GM23338 (cell line): ENCODE measurements around the gene GP5. TPM values are rescaled to one million over a fixed set of nuclear protein-coding genes. Genes with fewer than 3 reads are reported as not detected.

Experiments
- ATAC-seq: fragments of 200-7000 bp; cut with Tn5 transposase; 3 replicates; pipeline ENCODE4 v1.9.1; 2020
- DNase-seq: peaks from one replicate; pipeline ENCODE4 v3.0.0-alpha.2; 2015; ENCODE audit warnings: low spot score
- H2AFZ ChIP-seq: fragments of 200-600 bp; sonication (generic); 2 replicates; pipeline ENCODE4 v1.8.0; 2016; ENCODE audit warnings: antibody characterized with exemption, mild to moderate bottlenecking, moderate library complexity
- H3F3A ChIP-seq: fragments of 200-600 bp; sonication (generic); replicated peaks from 2 replicates; pipeline ENCODE4 v1.8.0; 2017; ENCODE audit warnings: antibody characterized with exemption, mixed run types, low read depth
- H3K27ac ChIP-seq: fragments of 200-600 bp; sonication (generic); 2 replicates; pipeline ENCODE4 v1.6.1; 2016; ENCODE audit warnings: low read depth
- H3K27me3 ChIP-seq: fragments of 200-600 bp; sonication (generic); 2 replicates; pipeline ENCODE4 v1.8.0; 2016; ENCODE audit warnings: mild to moderate bottlenecking, mixed run types, moderate library complexity; ENCODE audit not compliant: insufficient read depth
- H3K36me3 ChIP-seq: fragments of 200-600 bp; sonication (generic); 2 replicates; pipeline ENCODE4 v1.8.0; 2016; ENCODE audit warnings: mild to moderate bottlenecking; ENCODE audit not compliant: insufficient read depth
- H3K4me1 ChIP-seq: fragments of 200-600 bp; sonication (generic); 2 replicates; pipeline ENCODE4 v1.8.0; 2016; ENCODE audit warnings: mild to moderate bottlenecking, moderate library complexity; ENCODE audit not compliant: insufficient read depth
- H3K4me2 ChIP-seq: fragments of 200-600 bp; sonication (generic); 2 replicates; pipeline ENCODE4 v1.7.1; 2017; ENCODE audit warnings: mixed run types
- H3K4me3 ChIP-seq: fragments of 200-600 bp; sonication (generic); 2 replicates; pipeline ENCODE4 v1.6.1; 2016; ENCODE audit warnings: mixed run types
- H3K79me2 ChIP-seq: fragments of 200-600 bp; sonication (generic); replicated peaks from 2 replicates; pipeline ENCODE4 v1.8.0; 2017; ENCODE audit warnings: mild to moderate bottlenecking; ENCODE audit not compliant: insufficient read depth
- H3K9me2 ChIP-seq: fragments of 200-600 bp; sonication (generic); 2 replicates; pipeline ENCODE4 v1.8.0; 2017; ENCODE audit not compliant: insufficient read depth
- H4K20me1 ChIP-seq: fragments of 200-600 bp; sonication (generic); replicated peaks from 2 replicates; pipeline ENCODE4 v1.8.0; 2017; ENCODE audit warnings: mild to moderate bottlenecking; ENCODE audit not compliant: insufficient read depth
- H3K27ac Mint-ChIP-seq: 2 replicates; pipeline ENCODE4 v1.8.0; 2020; ENCODE audit warnings: inconsistent platforms, mild to moderate bottlenecking, moderate library complexity, mixed read lengths
- H3K27me3 Mint-ChIP-seq: 3 replicates; pipeline ENCODE4 v1.8.0; 2022; ENCODE audit warnings: low read depth, mild to moderate bottlenecking, moderate library complexity, mixed read lengths, inconsistent platforms; ENCODE audit not compliant: insufficient read depth, poor library complexity
- H3K36me3 Mint-ChIP-seq: 3 replicates; pipeline ENCODE4 v1.8.0; 2021; ENCODE audit warnings: low read depth, mild to moderate bottlenecking, inconsistent platforms, moderate library complexity, mixed read lengths
- H3K4me1 Mint-ChIP-seq: 3 replicates; pipeline ENCODE4 v1.8.0; 2020; ENCODE audit warnings: mild to moderate bottlenecking, inconsistent platforms, mixed read lengths
- H3K4me3 Mint-ChIP-seq: 3 replicates; pipeline ENCODE4 v1.8.0; 2021; ENCODE audit warnings: moderate library complexity, mild to moderate bottlenecking, inconsistent platforms, mixed read lengths
- H3K9me3 Mint-ChIP-seq: 3 replicates; pipeline ENCODE4 v1.8.0; 2020; ENCODE audit warnings: moderate library complexity, mild to moderate bottlenecking, inconsistent platforms, mixed read lengths
- CREB1 ChIP-seq: fragments of 250-450 bp; sonication (Bioruptor Pico); IDR thresholded peaks from 2 replicates; pipeline ENCODE4 v1.5.0; 2020; ENCODE audit warnings: low read depth, mild to moderate bottlenecking, moderate library complexity
- ETS1 ChIP-seq: IDR thresholded peaks from 2 replicates; pipeline ENCODE4 v1.6.1; 2016; ENCODE audit warnings: antibody characterized with exemption
- EZH2 ChIP-seq: fragments of 200-600 bp; sonication (generic); IDR thresholded peaks from one replicate; pipeline ENCODE4 v1.8.0; 2017; ENCODE audit warnings: antibody characterized with exemption, mild to moderate bottlenecking, low read depth; ENCODE audit not compliant: unreplicated experiment
- EZH2phosphoT487 ChIP-seq: fragments of 200-600 bp; sonication (generic); IDR thresholded peaks from one replicate; pipeline ENCODE4 v1.8.1; 2018; ENCODE audit warnings: antibody characterized with exemption; ENCODE audit not compliant: unreplicated experiment
- JUNB ChIP-seq: IDR thresholded peaks from one replicate; pipeline ENCODE4 v1.6.1; 2016; ENCODE audit warnings: antibody characterized with exemption; ENCODE audit not compliant: unreplicated experiment
- NANOG ChIP-seq: IDR thresholded peaks from 2 replicates; pipeline ENCODE4 v1.6.1; 2016; ENCODE audit warnings: antibody characterized with exemption, borderline replicate concordance
- STAT1 ChIP-seq: IDR thresholded peaks from one replicate; pipeline ENCODE4 v1.6.1; 2016; ENCODE audit warnings: antibody characterized with exemption; ENCODE audit not compliant: unreplicated experiment
- ZNF331 ChIP-seq: fragments of 250-450 bp; sonication (Bioruptor Pico); IDR thresholded peaks from 2 replicates; pipeline ENCODE4 v1.5.0; 2020; ENCODE audit warnings: low read depth, mild to moderate bottlenecking, moderate library complexity
- ZNF462 ChIP-seq: fragments of 250-450 bp; sonication (Bioruptor Pico); IDR thresholded peaks from 2 replicates; pipeline ENCODE4 v1.5.0; 2020; ENCODE audit warnings: mild to moderate bottlenecking, moderate library complexity
- polyA plus RNA-seq: library from polyadenylated mRNA; unstranded; fragments of >200 nt; fragmentation: Nextera tagmentation; extraction: Ambion mirVana; gene quantifications from 2 replicates; pipeline ENCODE4 v1.2.1, GENCODE V29; 2016
- total RNA-seq: library from RNA; depleted of rRNA; stranded (reverse); fragments of >200 nt; shearing (Covaris generic); gene quantifications from 2 replicates; pipeline ENCODE4 v1.2.3, GENCODE V29; 2014

Gene GP5
- total and polyA plus RNA-seq, 2 experiments from 2014 or later = 0.07 to 0.15 TPM

GRCh38 chr3:194384569-194385001 is 14.5 kb downstream of the GP5 start:
- Histone ChIP-seq H3K4me3 (no peak overlapping the region), H3K27ac (no peak overlapping the region), H3K79me2 (no peaks in the 10 kb centered on the region), H3K27me3 (no peaks in the 10 kb centered on the region), H3K4me2 (no peak overlapping the region), H3K36me3 (no peaks in the 10 kb centered on the region), H4K20me1 (no peaks in the 10 kb centered on the region), H3K9me2 (no peaks in the 10 kb centered on the region), H3F3A (no peaks in the 10 kb centered on the region), H3K4me1 (peaks cover 4% of the 10 kb centered on the region; the same call in 1 of the 2 replicates), H2AFZ (no peak overlapping the region)
- Mint-ChIP-seq H3K9me3 (no peaks in the 10 kb centered on the region), H3K36me3 (no peaks in the 10 kb centered on the region), H3K4me1 (peaks cover 32% of the 10 kb centered on the region), H3K27me3 (peaks cover 8% of the 10 kb centered on the region), H3K4me3 (no peak overlapping the region), H3K27ac (no peak overlapping the region)
- ATAC-seq (no peak), DNase-seq (no peak)
- TF ChIP-seq EZH2phosphoT487 (no peak), ETS1 (no peak), EZH2 (no peak), NANOG (no peak), STAT1 (no peak), JUNB (no peak), ZNF462 (CRISPR knock-in tag) (no peak), CREB1 (CRISPR knock-in tag) (no peak), ZNF331 (CRISPR knock-in tag) (no peak)
